Activated T-cell treated with anti-CD3 and anti-CD28 coated beads, Interleukin-2, amount 50 U/mL, for 1 hour (primary cell): Measurements from ENCODE around the gene MYH14.
"Not testable (repeated sequence)": the region's sequence is repeated elsewhere in the genome, so short reads cannot be mapped to it uniquely, and the experiment has no call there.

Source experiments
- DNase-seq: peaks from one replicate; pipeline ENCODE4 v3.0.0-alpha.2; 2020

Gene MYH14

DNA sequence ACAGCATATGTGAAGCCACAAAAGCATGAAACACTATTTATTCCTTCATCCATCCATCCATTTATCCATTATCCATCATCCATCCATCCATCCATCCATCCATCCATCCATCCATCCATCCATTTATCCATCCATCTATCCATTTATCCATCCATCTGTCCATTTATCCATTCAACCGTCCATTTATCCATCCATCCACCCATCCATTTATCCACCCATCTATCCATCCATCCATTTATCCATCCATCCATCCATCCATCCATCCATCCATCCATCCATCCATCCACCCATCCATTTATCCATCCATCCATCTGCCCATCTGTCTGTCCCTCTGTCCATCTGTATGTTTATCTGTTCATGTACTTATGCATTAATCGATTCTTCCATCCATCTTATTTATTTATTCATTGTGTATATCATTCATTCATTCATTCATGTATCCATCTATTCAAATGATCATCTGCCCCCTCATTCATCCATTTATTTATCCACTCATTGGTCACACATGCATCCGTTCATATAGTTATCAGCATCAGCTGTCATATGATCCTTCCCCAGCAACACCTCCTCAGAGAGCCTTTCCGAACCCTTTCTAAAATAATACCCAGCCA is 7.0 kb upstream of the MYH14 start:
- DNase-seq, result no peak

DNA sequence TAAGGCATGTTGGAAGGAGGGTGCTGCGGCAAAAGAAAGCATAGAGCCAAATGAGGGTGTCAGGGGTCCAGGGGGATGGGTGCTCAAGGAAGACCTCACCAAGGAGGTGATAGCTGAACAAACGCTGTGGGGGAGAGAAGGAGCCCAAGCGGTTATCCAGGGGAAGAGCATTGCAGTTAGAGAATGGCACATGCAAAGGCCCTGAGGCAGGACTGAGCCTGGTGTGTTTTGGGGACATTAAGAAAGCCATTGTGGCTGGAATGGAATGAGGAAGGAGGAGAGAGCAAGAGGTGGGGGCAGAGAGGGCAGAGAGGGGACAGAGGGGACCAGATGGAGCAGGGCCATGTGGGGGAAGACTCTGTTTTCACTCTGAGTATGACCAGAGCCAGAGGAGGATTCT is 6.1 kb upstream of the MYH14 start:
- DNase-seq, result no peak

DNA sequence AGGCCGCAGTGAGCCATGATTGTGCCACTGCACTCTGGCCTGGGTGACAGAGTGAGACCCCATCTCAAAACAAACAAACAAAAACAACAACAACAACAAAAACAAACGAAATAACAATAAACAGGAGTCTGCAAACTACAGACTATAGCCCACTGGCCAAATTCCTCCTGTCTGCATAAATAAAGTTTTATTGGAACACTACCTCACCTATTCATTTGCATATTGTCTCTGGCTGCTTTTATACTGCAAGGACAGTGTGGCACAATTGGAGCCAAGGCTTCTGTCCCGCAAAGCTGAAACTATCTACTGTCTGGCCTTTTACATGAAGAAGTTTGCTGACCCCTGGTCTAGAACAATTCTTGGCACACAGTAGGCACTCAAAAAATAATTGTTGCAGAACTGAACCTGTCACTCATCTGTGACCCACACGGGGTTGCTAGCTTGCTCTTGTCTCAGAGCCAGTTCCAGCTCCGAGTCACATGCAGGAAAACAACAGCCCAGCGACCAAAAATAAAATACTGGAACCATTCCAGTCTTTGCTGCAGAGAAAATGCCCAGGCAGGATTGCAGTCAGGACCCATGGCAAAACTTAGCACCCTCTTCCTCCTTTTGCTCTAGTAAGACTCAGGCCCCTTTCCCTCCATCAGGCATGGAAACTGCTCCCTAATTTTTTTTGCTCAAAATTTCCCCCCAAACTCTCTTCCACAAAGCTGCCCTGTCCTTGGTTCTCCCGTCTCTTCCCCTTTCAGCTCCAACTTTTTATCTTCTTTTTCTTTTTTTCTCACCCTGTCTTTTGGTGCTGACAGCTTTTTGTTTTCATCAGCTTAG is 4.8 kb upstream of the MYH14 start:
- no peak for DNase-seq

DNA sequence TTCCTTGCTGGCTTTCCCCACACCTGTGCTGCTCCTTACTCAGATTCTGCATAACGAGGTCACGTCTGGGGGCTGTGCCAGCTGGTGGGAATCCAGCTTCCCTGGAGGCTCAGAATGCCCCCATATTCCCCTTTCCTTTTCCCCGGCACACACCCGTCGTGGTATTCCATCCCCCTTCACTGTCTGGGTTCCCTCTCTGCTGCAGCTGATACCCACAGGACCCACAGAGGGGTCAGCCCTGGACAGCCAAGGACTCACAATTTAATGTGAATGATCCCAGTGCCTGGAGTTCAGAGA is 4.2 kb upstream of the MYH14 start:
- DNase-seq, result no peak

DNA sequence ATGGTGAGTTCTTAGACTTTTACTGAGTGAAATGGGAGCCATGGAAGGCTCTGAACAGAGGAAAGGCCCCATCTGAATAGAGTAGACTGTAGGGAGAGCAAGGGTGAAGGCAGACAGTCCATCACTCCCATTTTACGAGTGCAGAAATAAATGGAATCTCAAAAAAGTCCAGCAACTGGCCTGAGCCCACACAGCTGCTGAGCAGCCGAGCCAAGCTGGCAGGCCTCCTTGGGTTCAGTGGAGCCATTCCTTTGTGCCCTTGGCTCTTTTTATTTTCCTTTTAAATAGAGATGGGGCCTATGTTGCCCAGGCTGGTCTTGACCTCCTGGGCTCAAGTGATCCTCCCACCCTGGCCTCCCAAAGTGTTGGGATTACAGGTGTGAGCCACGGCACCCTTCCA is 1.0 kb upstream of the MYH14 start:
- no peak for DNase-seq

DNA sequence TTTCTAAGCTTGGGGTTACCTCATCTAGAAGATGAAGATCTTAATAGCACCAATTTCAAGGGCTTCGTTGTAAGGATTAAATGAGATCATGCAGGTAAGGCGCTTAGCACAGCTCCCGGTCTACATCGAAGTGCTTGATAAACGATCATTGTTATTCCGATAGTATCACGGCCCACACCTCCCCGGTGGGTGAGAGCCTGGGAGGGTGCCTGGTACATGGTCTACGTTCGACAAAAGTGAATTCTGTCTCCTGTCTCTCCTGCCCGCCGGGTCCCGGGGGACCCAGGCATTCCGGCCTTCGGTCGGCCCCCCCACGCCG is 501 bp upstream of the MYH14 start:
- DNase-seq, result no peak

DNA sequence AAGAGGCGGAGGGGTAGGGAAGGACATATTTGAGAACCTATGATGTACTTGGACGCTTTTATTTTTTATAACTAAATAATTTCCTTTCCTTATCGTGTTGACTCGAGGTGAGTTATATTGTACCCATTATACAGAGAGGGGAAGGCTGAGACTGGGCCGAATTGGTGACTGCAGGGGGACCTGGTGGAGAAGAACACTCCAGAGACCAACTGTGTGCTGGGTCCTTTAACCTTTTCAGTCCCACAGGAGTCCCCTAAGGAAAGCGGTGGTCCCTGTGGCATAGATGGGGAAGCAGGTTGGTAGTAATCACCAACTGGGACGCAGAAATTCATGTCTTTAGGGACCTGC is 633 bp downstream of the MYH14 start:
- DNase-seq, result no peak

DNA sequence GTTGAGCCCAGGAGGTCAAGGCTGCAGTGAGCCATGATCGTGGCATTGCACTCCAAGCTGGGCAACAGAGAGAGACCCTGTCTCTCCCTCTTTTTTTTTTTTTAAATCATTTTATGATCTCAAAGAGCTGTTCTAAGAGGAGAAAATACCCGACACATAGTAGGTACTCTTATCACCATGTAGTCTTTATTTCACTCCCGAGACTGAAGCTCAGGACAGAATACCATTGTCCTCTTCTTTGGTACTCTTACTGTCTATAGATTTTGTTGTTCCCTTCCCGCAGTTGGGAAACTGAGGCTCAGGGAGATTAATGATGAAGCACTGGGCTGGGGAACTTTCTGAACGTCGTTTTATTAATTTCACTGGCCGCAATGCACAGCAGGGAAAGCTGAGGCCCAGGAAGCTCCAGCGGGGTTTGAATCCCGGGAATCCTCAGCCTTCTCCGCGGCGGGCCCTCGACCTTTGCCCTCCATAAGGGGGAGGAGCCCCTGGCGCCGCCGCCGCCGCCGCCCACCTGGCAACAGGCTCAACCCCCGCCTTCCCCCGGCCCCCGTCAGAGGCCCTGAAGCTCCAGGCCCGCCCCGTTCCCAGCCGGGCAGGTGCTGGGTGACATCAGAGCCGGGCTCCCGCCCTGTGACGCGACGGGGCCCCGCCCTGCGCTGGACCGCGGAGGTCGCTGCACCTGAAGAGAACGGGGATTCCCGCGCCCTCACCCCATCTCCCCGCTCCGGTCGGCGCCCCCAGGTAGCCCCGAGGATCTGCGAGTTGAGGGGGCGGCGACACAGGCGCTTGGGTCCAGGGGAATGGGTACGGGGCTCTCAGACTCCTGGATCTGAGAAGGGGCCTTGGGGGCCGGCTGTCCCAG is 1.6 kb downstream of the MYH14 start:
- no peak for DNase-seq

DNA sequence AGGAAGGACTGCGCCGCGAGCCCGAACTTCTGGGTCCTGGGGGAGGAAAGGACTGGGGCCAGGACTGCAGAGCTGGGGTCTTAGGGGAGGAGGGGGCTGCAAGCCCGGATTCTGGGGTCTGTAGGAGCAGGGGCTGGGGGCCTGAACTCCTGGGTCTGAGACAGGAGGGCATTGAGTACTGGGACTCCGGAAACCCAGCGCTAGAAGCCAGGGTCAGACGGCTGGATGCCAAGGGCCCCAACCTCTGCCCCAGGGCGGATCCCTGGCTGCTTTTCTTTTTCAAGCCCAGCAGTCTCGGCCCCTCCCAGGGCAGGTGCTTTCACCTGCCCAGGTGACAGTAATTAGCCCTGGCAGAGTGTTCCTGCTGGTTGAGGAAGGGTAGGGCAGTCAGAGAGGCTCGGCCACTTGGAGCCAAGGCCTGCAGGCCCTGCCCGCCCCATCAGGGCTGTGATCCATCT is 2.3 kb downstream of the MYH14 start:
- no peak for DNase-seq

DNA sequence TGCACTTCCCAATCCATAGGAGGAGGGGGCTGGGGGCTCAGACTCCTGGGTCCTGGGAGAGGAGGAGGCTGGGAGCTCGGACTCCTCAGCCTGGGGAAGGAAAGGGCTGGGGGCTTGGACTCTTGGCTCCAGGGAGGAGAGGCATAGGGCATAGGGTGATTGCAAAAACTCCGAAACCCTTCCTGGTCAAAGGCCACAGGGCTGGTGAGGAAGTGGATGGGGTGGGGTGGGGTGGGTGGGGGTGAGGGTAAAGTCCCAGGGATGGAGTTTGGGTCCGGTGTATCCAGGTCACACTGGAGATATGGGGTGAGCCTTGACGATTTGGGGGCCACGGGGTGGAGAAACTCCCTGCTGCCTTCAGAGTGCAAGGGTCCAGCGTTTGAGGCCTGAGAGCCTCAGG is 2.8 kb downstream of the MYH14 start:
- DNase-seq, result no peak

DNA sequence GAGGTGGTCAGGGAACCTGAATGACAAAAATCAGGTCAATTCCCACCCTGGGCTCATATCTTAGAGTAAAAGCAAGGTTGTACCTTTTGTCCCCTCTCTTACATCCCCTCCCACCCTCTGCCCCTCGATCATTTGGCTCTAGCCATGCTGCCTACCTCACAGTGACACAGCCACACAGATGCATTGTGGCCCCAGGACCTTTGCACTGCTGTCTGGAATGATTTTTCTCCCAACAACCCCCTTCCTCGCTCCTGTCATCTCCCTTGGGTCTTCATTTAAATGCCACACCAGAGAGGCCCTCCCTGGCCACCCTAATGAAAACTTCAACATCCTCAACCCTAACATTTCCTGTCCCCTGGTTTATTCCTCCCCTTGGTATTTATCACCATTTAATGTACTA is 4.3 kb downstream of the MYH14 start:
- DNase-seq, result no peak

DNA sequence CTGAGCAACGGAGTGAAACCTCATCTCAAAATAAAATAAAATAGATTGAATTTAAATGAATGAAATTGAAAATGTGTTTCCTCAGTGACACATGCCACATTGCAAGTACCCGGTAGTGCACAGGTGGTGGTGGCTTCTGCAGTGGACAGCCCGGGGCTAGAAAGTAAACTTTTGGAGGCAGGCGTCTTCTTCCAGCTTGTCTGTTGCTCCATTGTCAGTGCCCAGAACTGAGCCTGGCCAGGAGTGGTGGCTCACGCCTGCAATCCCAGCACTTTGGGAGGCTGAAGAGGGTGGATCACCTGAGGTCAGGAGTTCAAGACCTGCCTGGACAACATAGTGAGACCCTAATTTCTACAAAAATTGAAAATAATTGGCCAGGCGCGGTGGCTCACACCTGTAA is 5.7 kb downstream of the MYH14 start:
- no peak for DNase-seq

DNA sequence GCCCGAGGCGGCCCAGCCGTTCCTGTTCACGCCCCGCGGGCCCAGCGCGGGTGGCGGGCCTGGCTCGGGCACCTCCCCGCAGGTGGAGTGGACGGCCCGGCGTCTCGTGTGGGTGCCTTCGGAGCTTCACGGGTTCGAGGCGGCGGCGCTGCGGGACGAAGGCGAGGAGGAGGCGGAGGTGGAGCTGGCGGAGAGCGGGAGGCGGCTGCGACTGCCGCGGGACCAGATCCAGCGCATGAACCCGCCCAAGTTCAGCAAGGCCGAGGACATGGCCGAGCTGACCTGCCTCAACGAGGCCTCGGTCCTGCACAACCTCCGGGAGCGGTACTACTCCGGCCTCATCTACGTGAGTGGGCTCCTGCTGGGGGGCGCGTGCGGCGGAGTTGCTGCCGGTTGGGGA is 7.0 kb downstream of the MYH14 start:
- no peak for DNase-seq

DNA sequence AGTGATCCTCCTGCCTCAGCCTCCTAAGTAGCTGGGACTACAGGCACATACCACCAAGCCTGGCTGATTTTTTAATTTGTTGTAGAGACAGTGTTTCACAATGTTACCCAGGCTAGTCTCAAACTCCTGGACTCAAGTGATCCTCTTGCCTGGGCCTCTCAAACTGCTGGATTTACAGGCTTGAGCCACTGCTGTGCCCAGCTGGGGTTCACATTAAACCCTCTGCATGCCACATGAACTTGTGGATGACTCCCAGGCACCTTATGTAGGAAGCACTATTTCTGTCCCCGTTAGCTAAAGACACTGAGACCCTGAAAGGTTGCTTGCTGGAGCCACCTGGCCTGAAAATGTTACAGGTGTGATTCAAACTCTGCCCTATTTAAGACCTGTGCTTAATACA is 10.5 kb downstream of the MYH14 start:
- DNase-seq, result no peak

DNA sequence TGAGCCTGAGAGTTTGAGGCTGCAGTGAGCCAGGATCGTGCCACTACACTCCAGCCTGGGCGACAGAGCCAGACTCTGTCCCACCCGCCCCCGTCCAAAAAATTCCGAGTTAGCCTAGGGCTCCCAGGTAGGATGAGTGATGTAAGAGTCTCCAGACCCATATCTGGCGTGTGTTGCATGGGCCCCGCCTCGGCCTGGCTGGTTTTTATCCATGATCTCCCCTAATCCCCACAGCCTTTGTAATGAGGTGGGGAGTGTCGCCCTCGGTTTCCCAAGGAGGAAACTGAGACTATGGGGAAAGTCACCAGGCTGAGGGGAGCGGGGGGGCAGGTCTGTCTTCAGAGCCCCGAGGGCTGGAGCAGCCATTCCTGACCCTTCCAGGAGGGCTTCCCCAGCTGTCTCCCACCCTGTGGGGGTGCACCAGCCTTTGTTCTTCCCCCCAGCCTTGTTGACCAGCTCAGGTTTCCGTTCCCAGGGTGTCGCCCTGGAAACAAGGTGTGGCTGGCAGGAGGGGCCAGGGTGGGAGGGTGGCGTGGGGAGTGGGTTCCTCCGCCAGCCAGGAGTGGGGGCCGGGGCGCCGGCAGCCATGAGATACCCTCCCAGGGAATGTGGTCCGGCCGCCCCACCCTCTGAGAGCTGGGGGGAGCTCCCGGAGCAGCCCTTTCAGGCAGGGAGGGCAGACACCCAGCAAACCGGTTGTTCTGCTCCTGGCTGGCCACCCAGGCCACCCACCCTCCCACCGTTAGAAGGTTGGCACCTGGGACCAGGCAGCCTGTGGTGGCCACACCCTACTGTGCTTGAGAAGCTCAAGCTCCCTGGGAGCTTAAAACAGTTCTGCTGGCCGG is 11.5 kb downstream of the MYH14 start:
- DNase-seq, result no peak

DNA sequence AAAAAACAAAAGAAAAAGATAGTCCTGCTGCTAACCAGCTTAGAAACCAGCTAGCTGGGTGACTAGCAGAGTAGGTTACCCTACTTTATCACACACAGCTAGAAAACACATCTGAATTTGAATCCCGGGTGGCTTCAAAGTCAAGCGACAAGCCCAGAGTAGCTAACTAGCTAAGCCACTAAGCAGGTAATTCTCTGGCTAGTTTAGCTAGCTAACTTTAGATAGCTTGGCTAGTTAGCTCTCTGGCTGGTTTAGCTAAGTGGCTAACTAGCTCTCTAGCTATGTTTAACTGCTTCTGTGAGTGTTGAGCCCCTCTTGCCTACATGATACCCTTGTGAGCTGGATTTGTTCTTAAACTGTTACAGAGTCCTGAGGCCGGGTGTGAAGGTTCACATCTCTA is 12.4 kb downstream of the MYH14 start:
- no peak for DNase-seq

DNA sequence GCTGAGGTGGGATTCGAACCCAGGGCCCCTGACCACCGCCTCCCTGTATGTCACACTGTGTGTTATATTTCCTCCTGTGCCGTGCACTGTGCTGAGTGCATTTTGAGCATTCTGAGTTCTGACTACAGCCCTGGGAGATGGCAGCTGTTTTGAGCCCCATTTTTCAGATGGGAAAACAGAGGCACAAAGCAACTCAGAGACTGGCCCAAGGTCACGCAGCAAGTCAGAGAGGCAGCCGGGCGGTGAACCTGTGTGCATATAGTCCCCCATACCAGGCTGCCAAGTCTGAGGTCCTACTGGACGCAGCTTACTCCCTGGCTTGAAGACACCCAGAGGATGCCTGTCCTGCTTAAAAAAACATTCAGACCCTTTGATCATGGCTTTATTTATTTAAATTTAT is 17.7 kb downstream of the MYH14 start:
- DNase-seq, result no peak

DNA sequence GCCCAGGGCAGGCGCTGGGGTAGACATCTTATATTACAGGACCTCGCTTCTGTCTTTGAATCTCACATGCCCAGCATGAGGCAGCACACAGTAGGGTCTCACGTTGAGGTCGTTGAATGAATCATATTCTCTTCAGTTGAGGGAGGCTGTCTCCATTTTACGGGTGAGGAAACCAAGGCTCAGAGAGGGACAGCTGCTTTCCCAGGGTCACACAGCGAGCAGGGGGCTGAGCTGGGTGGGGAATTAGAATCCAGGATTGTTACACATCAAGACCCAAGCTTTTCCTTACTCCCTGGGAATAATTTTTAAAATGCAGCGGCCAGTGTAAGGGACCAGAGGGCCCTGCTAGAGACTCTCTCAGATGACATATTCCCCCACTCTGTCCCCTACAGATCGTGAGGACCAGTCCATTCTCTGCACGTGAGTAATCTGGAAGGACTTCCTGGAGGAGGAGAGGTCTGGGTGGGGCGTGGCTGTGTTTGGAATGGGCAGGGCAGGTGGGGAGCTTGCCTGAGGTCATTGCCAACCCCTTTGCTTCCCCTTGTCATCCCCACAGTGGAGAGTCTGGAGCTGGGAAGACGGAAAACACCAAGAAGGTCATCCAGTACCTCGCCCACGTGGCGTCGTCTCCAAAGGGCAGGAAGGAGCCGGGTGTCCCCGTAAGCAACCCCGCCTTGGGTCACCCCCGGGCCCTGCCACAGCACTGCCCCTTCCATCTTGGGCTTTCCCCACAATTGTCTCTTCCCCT is 19.4 kb downstream of the MYH14 start:
- DNase-seq, result no peak

DNA sequence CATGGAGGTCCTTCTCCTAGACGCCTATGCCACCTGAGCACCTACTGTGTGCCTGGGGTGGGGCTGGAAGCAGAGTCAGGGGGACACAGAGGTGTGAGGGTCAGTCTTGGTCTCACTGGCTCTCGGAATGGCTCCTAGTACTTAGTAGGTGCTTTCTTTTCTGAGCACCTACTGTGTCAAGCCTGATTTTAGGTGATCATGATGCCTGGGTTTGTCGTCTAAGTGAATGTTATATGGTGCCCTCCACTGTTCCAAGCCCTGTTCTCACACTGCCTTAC is 20.0 kb downstream of the MYH14 start:
- no peak for DNase-seq

DNA sequence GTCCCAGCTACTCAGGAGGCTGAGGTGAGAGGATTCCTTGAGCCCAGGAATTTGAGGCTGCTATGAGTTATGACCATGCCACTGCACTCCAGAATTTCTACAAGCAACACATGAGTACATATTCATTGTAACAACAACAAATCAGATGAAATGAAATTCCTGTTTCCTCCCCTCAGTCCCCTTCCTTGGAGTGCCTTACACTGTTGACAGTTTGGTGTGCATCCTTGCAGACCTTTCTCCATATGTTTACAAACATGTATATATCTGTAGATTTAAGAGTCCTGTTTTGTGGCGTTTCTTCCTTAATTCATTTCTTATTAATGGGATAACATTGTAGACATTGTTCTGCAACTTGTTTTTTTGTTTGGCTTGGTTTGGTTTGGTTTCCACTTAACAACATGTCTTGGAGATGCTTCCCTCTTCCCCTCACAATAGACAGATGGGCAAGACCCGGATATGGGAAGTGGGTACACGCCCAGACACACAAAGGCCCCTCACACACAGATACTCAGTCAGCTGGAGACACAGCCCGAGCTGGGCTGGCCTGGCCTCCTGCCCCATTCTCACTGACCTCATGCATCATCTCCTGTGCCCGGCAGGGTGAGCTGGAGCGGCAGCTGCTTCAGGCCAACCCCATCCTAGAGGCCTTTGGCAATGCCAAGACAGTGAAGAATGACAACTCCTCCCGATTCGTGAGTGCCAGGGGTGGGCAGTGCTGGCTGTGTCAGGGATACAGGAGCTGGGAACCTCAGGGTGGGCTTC is 21.7 kb downstream of the MYH14 start:
- DNase-seq, result no peak

DNA sequence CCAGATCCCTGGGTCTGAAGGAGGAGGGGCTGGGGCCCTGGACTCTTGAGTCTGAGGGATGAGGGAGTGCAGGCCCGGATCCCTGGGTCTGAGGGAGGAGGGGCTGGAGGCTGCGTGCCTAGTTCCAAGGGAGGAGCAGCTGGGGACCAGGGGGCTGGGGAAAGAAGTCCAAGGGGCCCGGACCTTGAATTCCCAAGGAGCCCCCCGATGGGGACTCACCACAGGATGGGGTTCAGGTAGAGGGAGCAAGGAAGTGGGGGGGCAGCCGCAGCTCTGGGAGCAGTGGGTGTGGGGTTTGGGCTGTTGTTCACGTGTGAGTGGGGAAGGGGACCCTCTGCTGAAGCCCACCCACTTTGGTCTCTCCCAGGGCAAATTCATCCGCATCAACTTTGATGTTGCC is 23.1 kb downstream of the MYH14 start:
- DNase-seq, result no peak

DNA sequence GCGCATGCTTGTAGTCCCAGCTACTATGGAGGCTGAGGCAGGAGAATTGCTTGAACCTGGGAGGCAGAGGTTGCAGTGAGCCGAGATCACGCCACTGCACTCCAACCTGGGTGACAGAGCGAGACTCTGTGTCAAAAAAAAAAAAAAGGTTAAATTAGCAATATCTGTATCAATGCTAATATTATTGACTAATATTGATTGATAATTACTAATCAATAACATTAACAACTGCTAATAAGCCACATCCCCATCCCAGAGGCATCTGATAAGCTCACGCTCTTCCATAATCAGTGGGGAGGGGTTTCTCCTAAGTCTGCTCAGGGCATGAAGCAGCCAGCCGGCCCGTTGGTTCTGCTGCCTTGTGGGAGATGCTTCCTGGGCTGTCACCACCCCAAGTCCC is 24.7 kb downstream of the MYH14 start:
- DNase-seq, result not testable (repeated sequence)
